ENCODE results near the gene ASB14. TPM values are rescaled to one million over a fixed set of nuclear protein-coding genes. Genes with fewer than 3 reads are reported as not detected.

The ASB14 gene
- total RNA-seq, 2 donors from 2014 or later: not detected

- Histone ChIP-seq H3K36me3 (no peaks in the 10 kb centered on the region), H3K27ac (no peak overlapping the region), H3K9me3 (no peaks in the 10 kb centered on the region), H3K27me3 (replicated peaks; ENCODE audit: insufficient read depth) (no peaks in the 10 kb centered on the region), H3K4me1 (ENCODE audit: control insufficient read depth in 1 of 2, low read depth in 2 of 2) (peaks cover 0 to 1% of the 10 kb centered on the region in 2 donors), H3K4me3 (no peak overlapping the region)
- TF ChIP-seq CTCF (IDR thresholded peaks at IDR 0.05): no peak
- ATAC-seq (ENCODE audit: insufficient number of reproducible peaks, low FRiP score, low read depth) (no peak), DNase-seq (ENCODE audit: low spot score) (no peak)
Observed at GRCh38 chr3:57287205-57287604, 5.3 kb downstream of the ASB14 start.

GRCh38 chr3:57283334-57283733 is 9.2 kb downstream of the ASB14 start:
- Histone ChIP-seq H3K9me3 (no peaks in the 10 kb centered on the region), H3K36me3 (no peaks in the 10 kb centered on the region), H3K4me1 (ENCODE audit: control insufficient read depth in 1 of 2, low read depth in 2 of 2) (no peaks in the 10 kb centered on the region), H3K4me3 (no peak overlapping the region), H3K27ac (no peak overlapping the region), H3K27me3 (replicated peaks; ENCODE audit: insufficient read depth) (no peaks in the 10 kb centered on the region)
- no peak for TF ChIP-seq CTCF (IDR thresholded peaks at IDR 0.05)
- ATAC-seq (ENCODE audit: insufficient number of reproducible peaks, low FRiP score, low read depth) (no peak), DNase-seq (ENCODE audit: low spot score) (no peak)

- ATAC-seq (ENCODE audit: insufficient number of reproducible peaks, low FRiP score, low read depth) (no peak), DNase-seq (ENCODE audit: low spot score) (no peak)
- no peak overlapping the region for H3K4me3 ChIP-seq
- no peaks in the 10 kb centered on the region for H3K36me3 ChIP-seq
- no peaks in the 10 kb centered on the region for H3K9me3 ChIP-seq
- TF ChIP-seq CTCF (IDR thresholded peaks at IDR 0.05): no peak
- H3K27me3 ChIP-seq (replicated peaks; ENCODE audit: insufficient read depth): no peaks in the 10 kb centered on the region
- H3K27ac ChIP-seq: no peak overlapping the region
- H3K4me1 ChIP-seq (ENCODE audit: control insufficient read depth in 1 of 2, low read depth in 2 of 2): no peaks in the 10 kb centered on the region
Observed at GRCh38 chr3:57281715-57282114, 10.8 kb downstream of the ASB14 start.

- Histone ChIP-seq H3K4me1 (ENCODE audit: control insufficient read depth in 1 of 2, low read depth in 2 of 2) (no peaks in the 10 kb centered on the region), H3K27ac (no peak overlapping the region), H3K27me3 (replicated peaks; ENCODE audit: insufficient read depth) (no peaks in the 10 kb centered on the region), H3K36me3 (no peaks in the 10 kb centered on the region), H3K4me3 (no peak overlapping the region), H3K9me3 (no peaks in the 10 kb centered on the region)
- DNase-seq (ENCODE audit: low spot score) (no peak), ATAC-seq (ENCODE audit: insufficient number of reproducible peaks, low FRiP score, low read depth) (no peak)
- TF ChIP-seq CTCF (IDR thresholded peaks at IDR 0.05): no peak
Observed at GRCh38 chr3:57279685-57280084, 12.8 kb downstream of the ASB14 start.

DNA sequence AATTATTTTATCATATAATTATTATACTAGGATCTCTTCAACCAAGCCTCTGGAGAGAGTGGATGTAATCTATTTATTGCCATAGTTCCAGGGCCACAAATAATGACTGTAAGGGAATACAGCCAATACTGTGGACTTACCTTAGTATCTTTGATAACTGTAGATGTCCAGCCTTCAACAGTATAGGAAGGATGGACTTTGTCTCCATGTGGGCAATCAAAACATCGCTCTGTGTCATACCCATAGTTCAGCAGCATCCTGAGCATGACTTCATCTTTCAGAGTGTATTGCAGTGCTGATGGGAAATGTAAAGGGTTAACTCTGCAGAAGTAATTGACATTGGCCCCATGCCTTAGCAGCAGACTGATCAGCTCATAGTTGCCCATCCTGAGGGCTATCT is 14.2 kb downstream of the ASB14 start:
- no peak for ATAC-seq (ENCODE audit: insufficient number of reproducible peaks, low FRiP score, low read depth)
- no peak overlapping the region for H3K4me3 ChIP-seq
- peaks cover 4% of the 10 kb centered on the region for H3K36me3 ChIP-seq
- TF ChIP-seq CTCF (IDR thresholded peaks at IDR 0.05): no peak
- no peak overlapping the region for H3K27ac ChIP-seq
- H3K4me1 ChIP-seq (ENCODE audit: control insufficient read depth in 1 of 2, low read depth in 2 of 2): no peaks in the 10 kb centered on the region
- no peaks in the 10 kb centered on the region for H3K27me3 ChIP-seq (replicated peaks; ENCODE audit: insufficient read depth)
- no peaks in the 10 kb centered on the region for H3K9me3 ChIP-seq
- no peak for DNase-seq (ENCODE audit: low spot score)
